HG02973 (cell line): Measurements from ENCODE around the gene CHD6.
"Not testable (repeated sequence)": the region's sequence is repeated elsewhere in the genome, so short reads cannot be mapped to it uniquely, and the experiment has no call there.

ENCODE experiments used
- ATAC-seq: cut with Tn5 transposase; IDR thresholded peaks from one replicate; pipeline ENCODE4 v1.9.1; 2021; ENCODE audit warnings: moderate library complexity; ENCODE audit not compliant: unreplicated experiment

The CHD6 gene

GRCh38 chr20:41551011-41551705, 67.0 kb downstream of the CHD6 start:
- no peak for ATAC-seq

- no peak for ATAC-seq
Observed at GRCh38 chr20:41547221-41547620, 71.0 kb downstream of the CHD6 start.

- no peak for ATAC-seq
Observed at GRCh38 chr20:41546535-41546934, 71.6 kb downstream of the CHD6 start.

GRCh38 chr20:41544472-41544871, 73.7 kb downstream of the CHD6 start:
- ATAC-seq = no peak

- ATAC-seq = no peak
Observed at GRCh38 chr20:41540918-41541317, 77.3 kb downstream of the CHD6 start.

GRCh38 chr20:41540459-41540858, 77.7 kb downstream of the CHD6 start:
- ATAC-seq = no peak

- ATAC-seq = no peak
Observed at GRCh38 chr20:41538810-41539596, 79.2 kb downstream of the CHD6 start.

- no peak for ATAC-seq
Observed at GRCh38 chr20:41537865-41538264, 80.3 kb downstream of the CHD6 start.

- not testable (repeated sequence) for ATAC-seq
Observed at GRCh38 chr20:41535551-41535950, 82.6 kb downstream of the CHD6 start.

GRCh38 chr20:41534842-41535241, 83.3 kb downstream of the CHD6 start:
- ATAC-seq = no peak

GRCh38 chr20:41534170-41534569, 84.0 kb downstream of the CHD6 start:
- ATAC-seq = no peak

GRCh38 chr20:41533537-41534136, 84.5 kb downstream of the CHD6 start:
- ATAC-seq = no peak

GRCh38 chr20:41532935-41533334, 85.2 kb downstream of the CHD6 start:
- no peak for ATAC-seq

GRCh38 chr20:41531518-41532275, 86.5 kb downstream of the CHD6 start:
- no peak for ATAC-seq

GRCh38 chr20:41530923-41531322, 87.3 kb downstream of the CHD6 start:
- ATAC-seq = no peak

GRCh38 chr20:41526327-41526726, 91.8 kb downstream of the CHD6 start:
- no peak for ATAC-seq

- ATAC-seq = no peak
Observed at GRCh38 chr20:41524980-41525613, 93.1 kb downstream of the CHD6 start.

GRCh38 chr20:41523857-41524256, 94.3 kb downstream of the CHD6 start:
- ATAC-seq = no peak

GRCh38 chr20:41513829-41514228, 104.3 kb downstream of the CHD6 start:
- no peak for ATAC-seq

GRCh38 chr20:41512624-41513023, 105.6 kb downstream of the CHD6 start:
- ATAC-seq = no peak
